GM12878 (cell line): Measurements from ENCODE around the gene CLPX. TPM values are rescaled to one million over a fixed set of nuclear protein-coding genes. Genes with fewer than 3 reads are reported as not detected.

ENCODE experiments used
- ATAC-seq: fragments of 200-7000 bp; cut with Tn5 transposase; 3 replicates; pipeline ENCODE4 v1.9.1; 2020; ENCODE audit warnings: mild to moderate bottlenecking, moderate library complexity
- BruUV-seq: library from RNA; stranded (reverse); fragments of 400-500 nt; replicated peaks from 2 replicates; lab custom pipeline; 2021; lab: Mats Ljungman, UMichigan
- CTCF ChIA-PET: fragments of 300-600 bp; sonication (Branson Sonifier 250); formaldehyde crosslinking; extraction: SDS; loops from one replicate; lab custom pipeline; 2021; ENCODE audit warnings: inconsistent platforms; lab: Yijun Ruan, JAX
- POLR2A ChIA-PET: fragments of 350-600 bp; formaldehyde crosslinking; extraction: SDS; loops from one replicate; lab custom pipeline; 2021; ENCODE audit warnings: inconsistent platforms; lab: Charles Lee
- RAD21 ChIA-PET: fragments of 300-600 bp; sonication (Branson Sonifier 250); formaldehyde crosslinking; loops from one replicate; lab custom pipeline; 2023; ENCODE audit warnings: antibody characterized with exemption; ENCODE audit not compliant: unreplicated experiment; lab: Charles Lee
- SMC1A ChIA-PET: fragments of 300-600 bp; sonication (Branson Sonifier 250); formaldehyde crosslinking; loops from one replicate; lab custom pipeline; 2023; ENCODE audit not compliant: unreplicated experiment, uncharacterized antibody; lab: Charles Lee
- DNase-seq: peaks from one replicate; pipeline ENCODE4 v3.0.0-alpha.2; 2011; ENCODE audit warnings: low read depth, low spot score
- FAIRE-seq: peaks from 3 replicates; lab custom pipeline; 2011; peaks lifted over from hg19 to GRCh38; lab: Jason Lieb, UNC
- H2AFZ ChIP-seq: 2 replicates; pipeline ENCODE4 v1.6.0; 2011; ENCODE audit warnings: low read depth, low read length, control low read depth; ENCODE audit not compliant: control insufficient read depth
- H3K27ac ChIP-seq: 2 replicates; pipeline ENCODE4 v1.5.1; 2011; ENCODE audit warnings: control low read depth; ENCODE audit not compliant: control insufficient read depth, insufficient read depth
- H3K27me3 ChIP-seq, 2 experiments: replicated peaks in 1 of 2; 2 replicates each; pipeline versions ENCODE4 v1.6.0 to v1.6.1; 2011; ENCODE audit warnings: low read length in 1 of 2; ENCODE audit not compliant: control insufficient read depth in 2 of 2, insufficient read depth in 2 of 2
- H3K36me3 ChIP-seq, 2 experiments: 2 replicates each; pipeline ENCODE4 v1.5.1; 2011; ENCODE audit warnings: low read length in 1 of 2; ENCODE audit not compliant: control insufficient read depth in 2 of 2, insufficient read depth in 2 of 2
- H3K4me1 ChIP-seq: 2 replicates; pipeline ENCODE4 v1.6.1; 2011; ENCODE audit warnings: mild to moderate bottlenecking, low read length, moderate library complexity, mixed read lengths; ENCODE audit not compliant: control insufficient read depth, insufficient read depth
- H3K4me2 ChIP-seq: 2 replicates; pipeline ENCODE4 v1.6.0; 2011; ENCODE audit warnings: control low read depth; ENCODE audit not compliant: control insufficient read depth, insufficient read depth
- H3K4me3 ChIP-seq: fragments of 200-600 bp; sonication (generic); 2 replicates; pipeline ENCODE4 v1.5.1; 2016
- H3K79me2 ChIP-seq: 2 replicates; pipeline ENCODE4 v1.6.0; 2011; ENCODE audit warnings: low read length; ENCODE audit not compliant: control insufficient read depth, insufficient read depth
- H3K9ac ChIP-seq: 2 replicates; pipeline ENCODE4 v1.8.0; 2011; ENCODE audit warnings: low read length, control low read depth, mixed read lengths; ENCODE audit not compliant: control insufficient read depth, insufficient read depth
- H3K9me3 ChIP-seq: replicated peaks from 3 replicates; pipeline ENCODE4 v1.5.1; 2011; ENCODE audit warnings: mild to moderate bottlenecking, low read length; ENCODE audit not compliant: control insufficient read depth, insufficient read depth
- H4K20me1 ChIP-seq: 2 replicates; pipeline ENCODE4 v1.6.0; 2011; ENCODE audit not compliant: control insufficient read depth, insufficient read depth
- BCL11A ChIP-seq: IDR thresholded peaks from 2 replicates; pipeline ENCODE4 v1.6.1; 2011; ENCODE audit warnings: low read depth, low read length
- CREM ChIP-seq: IDR thresholded peaks from 2 replicates; pipeline ENCODE4 v1.6.1; 2014; ENCODE audit warnings: antibody characterized with exemption, low read depth
- EP300 ChIP-seq, 2 experiments: fragments of 150-350 bp in 1 of 2; IDR thresholded peaks; 2 replicates each; pipeline ENCODE4 v1.6.1; 2011 to 2012; ENCODE audit warnings: low read depth in 2 of 2, low read length in 2 of 2, borderline replicate concordance in 1 of 2, improper control_type of control experiment in 1 of 2, inconsistent platforms in 1 of 2; ENCODE audit not compliant: control insufficient read depth in 1 of 2
- HCFC1 ChIP-seq: fragments of 150-350 bp; IDR thresholded peaks from 2 replicates; pipeline ENCODE4 v1.6.1; 2014; ENCODE audit warnings: low read length
- IKZF2 ChIP-seq, 2 experiments: fragments of 450-650 bp; IDR thresholded peaks; 2 replicates each; pipeline ENCODE4 v1.6.1; 2017; ENCODE audit warnings: mild to moderate bottlenecking in 2 of 2, moderate library complexity in 2 of 2
- PAX8 ChIP-seq: fragments of 450-650 bp; IDR thresholded peaks from 2 replicates; pipeline ENCODE4 v1.6.1; 2017; ENCODE audit warnings: mild to moderate bottlenecking, moderate library complexity
- RCOR1 ChIP-seq: conservative IDR thresholded peaks from 2 replicates; pipeline ENCODE4 v1.6.1; 2012; ENCODE audit warnings: low read depth, low read length, improper control_type of control experiment
- RFX5 ChIP-seq: IDR thresholded peaks from 2 replicates; pipeline ENCODE4 v1.6.1; 2011; ENCODE audit warnings: low read depth, low read length, improper control_type of control experiment
- RUNX3 ChIP-seq: IDR thresholded peaks from 2 replicates; pipeline ENCODE4 v1.6.1; 2012; ENCODE audit warnings: low read length, inconsistent platforms
- SIN3A ChIP-seq: IDR thresholded peaks from 2 replicates; pipeline ENCODE4 v1.6.1; 2012; ENCODE audit warnings: low read depth, low read length, improper control_type of control experiment
- SREBF2 ChIP-seq: IDR thresholded peaks from 2 replicates; pipeline ENCODE4 v1.6.1; 2012; ENCODE audit warnings: mild to moderate bottlenecking, low read length
- SUPT20H ChIP-seq: IDR thresholded peaks from 2 replicates; pipeline ENCODE4 v1.6.1; 2011; ENCODE audit warnings: low read depth, mild to moderate bottlenecking, low read length, moderate library complexity, borderline replicate concordance; ENCODE audit not compliant: control insufficient read depth
- ZBTB11 ChIP-seq: fragments of 450-650 bp; formaldehyde crosslinking; IDR thresholded peaks from 2 replicates; pipeline ENCODE4 v1.5.0; 2022; ENCODE audit warnings: mild to moderate bottlenecking, missing genetic modification characterization
- WGBS: methylation state at CpG from one replicate; pipeline ENCODE4 v1.1.6; 2016; ENCODE audit warnings: low lambda C conversion rate; ENCODE audit not compliant: insufficient replicate concordance, insufficient coverage; ENCODE audit errors: missing lambda C conversion rate; 5-methylcytosine and 5-hydroxymethylcytosine counted together
- in situ Hi-C: fragments of 300-500 bp; cut with MboI; formaldehyde crosslinking; loops from 9 replicates; pipeline ENCODE4 v1.14.3; 2018; ENCODE audit warnings: mixed read lengths
- intact Hi-C: fragments of 100-400 bp; cut with micrococcal nuclease; formaldehyde crosslinking; loops from one replicate; pipeline ENCODE4 v1.14.2; 2022; ENCODE audit not compliant: unreplicated experiment
- polyA plus RNA-seq, 11 experiments: library from polyadenylated mRNA; depleted of rRNA in 4 of 11; unstranded in 6 of 11; stranded (reverse) in 5 of 11; fragments of >200 nt; fragmentation: Nextera tagmentation in 4 of 11; fragmentation: Illumina TruSeq in 1 of 11; extraction: Ambion mirVana in 4 of 11; extraction: Trizol in 1 of 11; gene quantifications; 1 replicate in 1 of 11; 2 replicates in 10 of 11; pipeline versions ENCODE4 v1.2.1 to v1.2.3, GENCODE V29; 2011 to 2016; ENCODE audit warnings: inconsistent platforms in 2 of 11, missing spikeins in 2 of 11, low read depth in 1 of 11
- total RNA-seq, 4 experiments: library from RNA; depleted of rRNA in 3 of 4; stranded (reverse); fragments of >200 nt in 3 of 4; fragmentation: Illumina TruSeq in 1 of 4; extraction: Trizol in 1 of 4; gene quantifications; 2 replicates each; pipeline versions ENCODE4 v1.2.1 to v1.2.3, GENCODE V29; 2013 to 2021
- TF ChIP-seq, protein P1 (sequence below): fragments of 450-650 bp; formaldehyde crosslinking; IDR thresholded peaks from 2 replicates; pipeline ENCODE4 v1.4.0; 2020; ENCODE audit warnings: mild to moderate bottlenecking, moderate library complexity
- TF ChIP-seq, protein P2 (sequence below): fragments of 450-650 bp; IDR thresholded peaks from 2 replicates; pipeline ENCODE4 v1.6.1; 2017; ENCODE audit warnings: borderline replicate concordance

The CLPX gene
- total and polyA plus RNA-seq, 10 of the 15 experiments (the other 5 are each of a cell fraction or from before 2014, with no cell fraction given) = 10.1 to 57.4 (median 31.3) TPM

DNA sequence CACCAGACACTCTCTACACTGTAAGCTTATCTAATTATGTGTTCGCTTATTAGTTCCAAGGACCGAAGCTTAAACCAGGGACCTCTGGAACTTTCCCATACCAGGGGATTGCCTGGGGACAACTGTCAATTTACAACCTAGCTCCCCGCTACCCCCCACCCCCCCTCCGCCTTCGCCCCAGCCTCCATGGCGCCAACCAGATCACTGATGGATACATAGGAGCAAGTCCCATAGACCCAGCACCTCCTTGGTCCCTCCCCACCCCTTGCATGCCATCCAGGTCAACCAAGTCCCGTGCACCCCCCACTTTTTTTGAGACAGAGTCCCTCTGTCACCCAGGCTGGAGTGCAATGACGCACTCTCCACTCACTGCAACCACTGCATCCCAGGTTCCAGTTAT is 50.6 kb downstream of the CLPX start:
- TF ChIP-seq EP300 (IDR thresholded peaks at IDR 0.05; ENCODE audit: borderline replicate concordance in 1 of 2, control insufficient read depth in 1 of 2, low read depth in 2 of 2, low read length in 2 of 2) = no peak
- TF ChIP-seq, protein P1, sequence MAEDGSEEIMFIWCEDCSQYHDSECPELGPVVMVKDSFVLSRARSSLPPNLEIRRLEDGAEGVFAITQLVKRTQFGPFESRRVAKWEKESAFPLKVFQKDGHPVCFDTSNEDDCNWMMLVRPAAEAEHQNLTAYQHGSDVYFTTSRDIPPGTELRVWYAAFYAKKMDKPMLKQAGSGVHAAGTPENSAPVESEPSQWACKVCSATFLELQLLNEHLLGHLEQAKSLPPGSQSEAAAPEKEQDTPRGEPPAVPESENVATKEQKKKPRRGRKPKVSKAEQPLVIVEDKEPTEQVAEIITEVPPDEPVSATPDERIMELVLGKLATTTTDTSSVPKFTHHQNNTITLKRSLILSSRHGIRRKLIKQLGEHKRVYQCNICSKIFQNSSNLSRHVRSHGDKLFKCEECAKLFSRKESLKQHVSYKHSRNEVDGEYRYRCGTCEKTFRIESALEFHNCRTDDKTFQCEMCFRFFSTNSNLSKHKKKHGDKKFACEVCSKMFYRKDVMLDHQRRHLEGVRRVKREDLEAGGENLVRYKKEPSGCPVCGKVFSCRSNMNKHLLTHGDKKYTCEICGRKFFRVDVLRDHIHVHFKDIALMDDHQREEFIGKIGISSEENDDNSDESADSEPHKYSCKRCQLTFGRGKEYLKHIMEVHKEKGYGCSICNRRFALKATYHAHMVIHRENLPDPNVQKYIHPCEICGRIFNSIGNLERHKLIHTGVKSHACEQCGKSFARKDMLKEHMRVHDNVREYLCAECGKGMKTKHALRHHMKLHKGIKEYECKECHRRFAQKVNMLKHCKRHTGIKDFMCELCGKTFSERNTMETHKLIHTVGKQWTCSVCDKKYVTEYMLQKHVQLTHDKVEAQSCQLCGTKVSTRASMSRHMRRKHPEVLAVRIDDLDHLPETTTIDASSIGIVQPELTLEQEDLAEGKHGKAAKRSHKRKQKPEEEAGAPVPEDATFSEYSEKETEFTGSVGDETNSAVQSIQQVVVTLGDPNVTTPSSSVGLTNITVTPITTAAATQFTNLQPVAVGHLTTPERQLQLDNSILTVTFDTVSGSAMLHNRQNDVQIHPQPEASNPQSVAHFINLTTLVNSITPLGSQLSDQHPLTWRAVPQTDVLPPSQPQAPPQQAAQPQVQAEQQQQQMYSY (CRISPR knock-in tag) = no peak
- TF ChIP-seq SUPT20H = no peak
- TF ChIP-seq RUNX3 = no peak
- TF ChIP-seq IKZF2 (IDR thresholded peaks at IDR 0.05) = no peak
- TF ChIP-seq, protein P2, sequence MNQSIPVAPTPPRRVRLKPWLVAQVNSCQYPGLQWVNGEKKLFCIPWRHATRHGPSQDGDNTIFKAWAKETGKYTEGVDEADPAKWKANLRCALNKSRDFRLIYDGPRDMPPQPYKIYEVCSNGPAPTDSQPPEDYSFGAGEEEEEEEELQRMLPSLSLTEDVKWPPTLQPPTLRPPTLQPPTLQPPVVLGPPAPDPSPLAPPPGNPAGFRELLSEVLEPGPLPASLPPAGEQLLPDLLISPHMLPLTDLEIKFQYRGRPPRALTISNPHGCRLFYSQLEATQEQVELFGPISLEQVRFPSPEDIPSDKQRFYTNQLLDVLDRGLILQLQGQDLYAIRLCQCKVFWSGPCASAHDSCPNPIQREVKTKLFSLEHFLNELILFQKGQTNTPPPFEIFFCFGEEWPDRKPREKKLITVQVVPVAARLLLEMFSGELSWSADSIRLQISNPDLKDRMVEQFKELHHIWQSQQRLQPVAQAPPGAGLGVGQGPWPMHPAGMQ = no peak
- TF ChIP-seq BCL11A = no peak
- no peak for TF ChIP-seq ZBTB11
- no peak for TF ChIP-seq RCOR1
- TF ChIP-seq SREBF2 = no peak
- TF ChIP-seq CREM = no peak
- TF ChIP-seq RFX5 = no peak
- no peak for TF ChIP-seq SIN3A
- TF ChIP-seq PAX8 = no peak
- TF ChIP-seq HCFC1 = no peak
- no TSS peak for BruUV-seq
- SMC1A ChIA-PET = interaction anchor here (0.7 to 1.7 kb wide), 3 partner anchors 11 to 151 kb away, joined by 3 to 5 read pairs (median 4); no protein-coding TSS in a partner anchor
- Histone ChIP-seq H3K27me3 (no peaks in the 10 kb centered on the region), H3K36me3 (peaks cover 0 to 2% of the 10 kb centered on the region in 2 experiments; a peak in 1 of 4 replicates), H4K20me1 (no peaks in the 10 kb centered on the region), H3K4me3 (peak overlapping the region; percentile 89), H3K4me1 (0 out of 2 replicates have a peak, but pooled peaks cover 2% of the 10 kb centered on the region), H3K9ac (no peak overlapping the region; the same call in 1 of the 2 replicates), H2AFZ (no peak overlapping the region), H3K4me2 (peak overlapping the region; percentile 80), H3K27ac (no peak overlapping the region), H3K9me3 (no peaks in the 10 kb centered on the region; the same call in 2 of the 3 replicates), H3K79me2 (peaks cover 17% of the 10 kb centered on the region)
- DNase-seq (no peak), FAIRE-seq (no peak), ATAC-seq (no peak)
- in situ Hi-C loops (no loop called here), intact Hi-C loops (no loop called here)
- 95% methylated on average over 5 of the region's 8 CpGs for WGBS
- POLR2A ChIA-PET = interaction anchor here (1.1 to 1.3 kb wide), 5 partner anchors 14 to 152 kb away, joined by 3 to 7 read pairs (median 3); partner anchors contain the start of genes CLPX and PARP16
- CTCF ChIA-PET = interaction anchor here (0.7 to 1.5 kb wide), 2 partner anchors 251 to 1252 kb away, joined by 4 to 6 read pairs; partner anchors contain the start of gene MAP2K1
- RAD21 ChIA-PET = interaction anchor here (0.6 to 1.3 kb wide), 4 partner anchors 47 to 412 kb away, joined by 3 to 7 read pairs (median 3); partner anchors contain the start of genes CLPX and PARP16
